Mesenchymal stem cell (in vitro differentiated cells and primary cell): ENCODE measurements around the gene ELMO1.

Experiments
- DNase-seq: peaks from one replicate; pipeline ENCODE4 v3.0.0-alpha.2; 2013
- H2AFZ ChIP-seq: one replicate; pipeline ENCODE4 v1.6.1; 2013; ENCODE audit warnings: low read depth, mild to moderate bottlenecking, control low read depth, inconsistent platforms, low read length, moderate library complexity
- H2AK5ac ChIP-seq: 2 replicates; pipeline ENCODE4 v1.6.1; 2013; ENCODE audit warnings: low read length, moderate library complexity, mild to moderate bottlenecking, inconsistent platforms; ENCODE audit not compliant: severe bottlenecking
- H2BK120ac ChIP-seq: one replicate; pipeline ENCODE4 v1.6.1; 2013; ENCODE audit warnings: low read depth, mild to moderate bottlenecking, inconsistent platforms, low read length, moderate library complexity
- H2BK12ac ChIP-seq, 2 experiments: one replicate each; pipeline ENCODE4 v1.6.1; 2013; ENCODE audit warnings: inconsistent platforms in 2 of 2, low read length in 2 of 2, mild to moderate bottlenecking in 2 of 2, moderate library complexity in 2 of 2, control low read depth in 1 of 2
- H2BK15ac ChIP-seq: one replicate; pipeline ENCODE4 v1.6.1; 2013; ENCODE audit warnings: mild to moderate bottlenecking, low read depth, inconsistent platforms; ENCODE audit not compliant: poor library complexity, severe bottlenecking
- H2BK5ac ChIP-seq: 2 replicates; pipeline ENCODE4 v1.6.1; 2013; ENCODE audit warnings: low read depth, mild to moderate bottlenecking, low read length, control low read depth, inconsistent platforms; ENCODE audit not compliant: poor library complexity, severe bottlenecking
- H3K14ac ChIP-seq, 2 experiments: one replicate each; pipeline ENCODE4 v1.6.1; 2013; ENCODE audit warnings: inconsistent platforms in 2 of 2, low read length in 2 of 2, control low read depth in 1 of 2, mild to moderate bottlenecking in 1 of 2, moderate library complexity in 1 of 2
- H3K18ac ChIP-seq, 2 experiments: one replicate each; pipeline ENCODE4 v1.6.1; 2013; ENCODE audit warnings: inconsistent platforms in 2 of 2, low read length in 2 of 2, control low read depth in 1 of 2, low read depth in 1 of 2, mild to moderate bottlenecking in 1 of 2
- H3K23ac ChIP-seq, 2 experiments: one replicate each; pipeline ENCODE4 v1.6.1; 2013; ENCODE audit warnings: inconsistent platforms in 2 of 2, low read length in 2 of 2, mild to moderate bottlenecking in 2 of 2, moderate library complexity in 2 of 2, control low read depth in 1 of 2
- H3K27ac ChIP-seq: 2 replicates; pipeline ENCODE4 v1.5.1; 2013; ENCODE audit warnings: mild to moderate bottlenecking, moderate library complexity, low read length, control low read depth, inconsistent platforms; ENCODE audit not compliant: poor library complexity, severe bottlenecking
- H3K27me3 ChIP-seq, 2 experiments: 2 replicates each; pipeline versions ENCODE4 v1.6.1 to v1.7.0; 2013; ENCODE audit warnings: low read length in 2 of 2, mild to moderate bottlenecking in 2 of 2, moderate library complexity in 2 of 2, control low read depth in 1 of 2, inconsistent platforms in 1 of 2; ENCODE audit not compliant: control insufficient read depth in 1 of 2, insufficient read depth in 1 of 2
- H3K36me3 ChIP-seq, 2 experiments: 2 replicates each; pipeline versions ENCODE4 v1.6.1 to v1.7.0; 2013; ENCODE audit warnings: low read length in 2 of 2, control low read depth in 1 of 2, inconsistent platforms in 1 of 2, low read depth in 1 of 2, mild to moderate bottlenecking in 1 of 2; ENCODE audit not compliant: insufficient read depth in 2 of 2, control insufficient read depth in 1 of 2
- H3K4ac ChIP-seq, 2 experiments: one replicate each; pipeline ENCODE4 v1.6.1; 2013; ENCODE audit warnings: inconsistent platforms in 2 of 2, low read length in 2 of 2, mild to moderate bottlenecking in 2 of 2, moderate library complexity in 2 of 2, control low read depth in 1 of 2, low read depth in 1 of 2
- H3K4me1 ChIP-seq: 2 replicates; pipeline ENCODE4 v1.6.1; 2013; ENCODE audit warnings: low read depth, low read length, control low read depth; ENCODE audit not compliant: control insufficient read depth, insufficient read depth
- H3K4me2 ChIP-seq: 2 replicates; pipeline ENCODE4 v1.6.1; 2013; ENCODE audit warnings: low read length, mild to moderate bottlenecking, inconsistent platforms; ENCODE audit not compliant: poor library complexity, severe bottlenecking
- H3K4me3 ChIP-seq, 2 experiments: 2 replicates each; pipeline versions ENCODE4 v1.5.1 to v1.7.0; 2013; ENCODE audit warnings: low read length in 2 of 2, mild to moderate bottlenecking in 2 of 2, control low read depth in 1 of 2, low read depth in 1 of 2; ENCODE audit not compliant: insufficient read depth in 1 of 2
- H3K79me1 ChIP-seq: replicated peaks from 2 replicates; pipeline ENCODE4 v1.6.1; 2013; ENCODE audit warnings: mild to moderate bottlenecking, control low read depth, low read length, inconsistent platforms; ENCODE audit not compliant: poor library complexity, severe bottlenecking
- H3K9ac ChIP-seq: 2 replicates; pipeline ENCODE4 v1.7.0; 2013; ENCODE audit warnings: mild to moderate bottlenecking, low read length, moderate library complexity
- H3K9me3 ChIP-seq: 2 replicates; pipeline ENCODE4 v1.7.0; 2013; ENCODE audit warnings: mild to moderate bottlenecking, low read length; ENCODE audit not compliant: control insufficient read depth
- H4K8ac ChIP-seq: one replicate; pipeline ENCODE4 v1.6.1; 2013; ENCODE audit warnings: inconsistent platforms, mild to moderate bottlenecking, low read length, moderate library complexity
- H4K91ac ChIP-seq: one replicate; pipeline ENCODE4 v1.6.1; 2013; ENCODE audit warnings: mild to moderate bottlenecking, low read length, inconsistent platforms
- WGBS: methylation state at CpG from one replicate; pipeline ENCODE4 v1.1.7; 2013; ENCODE audit warnings: mixed read lengths; 5-methylcytosine and 5-hydroxymethylcytosine counted together

The ELMO1 gene

GRCh38 chr7:37070471-37070870, 378.2 kb downstream of the ELMO1 start:
- H3K27ac ChIP-seq = no peak overlapping the region
- H3K27me3 ChIP-seq = no peaks in the 10 kb centered on the region
- H3K4me2 ChIP-seq = no peak overlapping the region
- no peak overlapping the region for H2BK15ac ChIP-seq
- no peak overlapping the region for H2BK5ac ChIP-seq
- H2AK5ac ChIP-seq = no peak overlapping the region
- no peak overlapping the region for H3K18ac ChIP-seq
- no peak overlapping the region for H3K4me3 ChIP-seq
- H2AFZ ChIP-seq = no peak overlapping the region
- no peak for DNase-seq
- no peaks in the 10 kb centered on the region for H3K36me3 ChIP-seq
- no peak overlapping the region for H3K14ac ChIP-seq
- H2BK120ac ChIP-seq = no peak overlapping the region
- no peaks in the 10 kb centered on the region for H3K79me1 ChIP-seq
- no peak overlapping the region for H3K4ac ChIP-seq
- 59% methylated on average over 2 of the region's 3 CpGs for WGBS
- H2BK12ac ChIP-seq = no peak overlapping the region
- H3K23ac ChIP-seq = no peak overlapping the region
- no peaks in the 10 kb centered on the region for H3K9me3 ChIP-seq
- H4K8ac ChIP-seq = no peak overlapping the region
- H4K91ac ChIP-seq = peak overlapping the region; percentile 50
- no peak overlapping the region for H3K9ac ChIP-seq
- no peaks in the 10 kb centered on the region for H3K4me1 ChIP-seq

DNA sequence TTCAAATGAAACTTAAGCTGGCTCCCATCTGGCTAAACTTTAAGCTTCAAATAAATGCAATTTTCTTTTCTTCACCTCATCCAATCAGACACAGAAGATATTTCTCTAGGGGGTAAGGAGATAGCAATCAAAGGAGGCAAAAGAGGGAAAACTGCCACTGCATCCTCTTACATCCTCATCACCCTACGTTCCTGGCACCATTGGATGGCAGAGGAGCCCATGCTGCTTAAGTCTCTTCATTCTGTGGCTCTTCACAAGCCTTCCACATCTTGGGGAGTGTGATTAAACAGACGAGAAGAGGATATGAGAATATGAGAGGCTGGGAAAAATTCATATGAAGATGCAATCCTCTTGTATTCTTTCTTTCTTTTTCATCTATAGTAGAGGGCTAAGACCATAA, 378.6 kb downstream of the ELMO1 start:
- no peak overlapping the region for H3K27ac ChIP-seq
- no peak overlapping the region for H2AK5ac ChIP-seq
- H2BK5ac ChIP-seq = no peak overlapping the region
- H3K9me3 ChIP-seq = no peaks in the 10 kb centered on the region
- H3K4me3 ChIP-seq = no peak overlapping the region
- no peak overlapping the region for H2BK120ac ChIP-seq
- no peak overlapping the region for H3K9ac ChIP-seq
- no peaks in the 10 kb centered on the region for H3K27me3 ChIP-seq
- no peaks in the 10 kb centered on the region for H3K79me1 ChIP-seq
- WGBS = no CpG with 5 or more reads among the region's 2 CpGs
- H3K23ac ChIP-seq = no peak overlapping the region
- H4K91ac ChIP-seq = no peak overlapping the region
- no peak overlapping the region for H3K18ac ChIP-seq
- no peaks in the 10 kb centered on the region for H3K4me1 ChIP-seq
- no peak overlapping the region for H3K4me2 ChIP-seq
- no peak overlapping the region for H2AFZ ChIP-seq
- no peak overlapping the region for H3K4ac ChIP-seq
- no peak overlapping the region for H2BK15ac ChIP-seq
- H4K8ac ChIP-seq = no peak overlapping the region
- H3K14ac ChIP-seq = no peak overlapping the region
- H2BK12ac ChIP-seq = no peak overlapping the region
- no peaks in the 10 kb centered on the region for H3K36me3 ChIP-seq
- DNase-seq = no peak

DNA sequence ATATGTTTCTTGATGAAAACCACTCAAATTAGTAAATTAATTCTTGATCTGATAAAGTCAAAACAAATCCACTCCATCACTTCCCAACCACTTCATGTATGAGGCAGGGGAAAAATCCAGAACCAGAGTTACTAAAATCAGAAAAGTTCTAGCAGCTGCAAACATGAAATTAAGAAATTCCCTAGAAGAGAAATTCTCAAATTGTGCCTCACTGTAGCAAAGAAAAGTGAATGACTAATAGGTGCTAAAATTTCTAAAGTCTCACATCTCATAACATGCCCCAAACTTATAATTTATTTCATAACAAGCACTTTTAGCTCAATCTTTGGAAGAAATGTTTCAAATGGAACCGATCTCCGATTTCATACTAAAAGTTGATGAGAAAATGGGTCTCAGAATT, 379.3 kb downstream of the ELMO1 start:
- Histone ChIP-seq H3K79me1 (no peaks in the 10 kb centered on the region), H3K14ac (no peak overlapping the region), H3K36me3 (no peaks in the 10 kb centered on the region), H3K9ac (no peak overlapping the region), H2AFZ (no peak overlapping the region), H2BK12ac (no peak overlapping the region), H3K4me1 (no peaks in the 10 kb centered on the region), H3K23ac (no peak overlapping the region), H2BK120ac (no peak overlapping the region), H3K27ac (no peak overlapping the region), H3K4me3 (no peak overlapping the region), H2AK5ac (no peak overlapping the region), H4K91ac (no peak overlapping the region), H3K4me2 (no peak overlapping the region), H2BK5ac (no peak overlapping the region), H3K27me3 (no peaks in the 10 kb centered on the region), H3K4ac (no peak overlapping the region), H3K18ac (no peak overlapping the region), H2BK15ac (no peak overlapping the region), H3K9me3 (no peaks in the 10 kb centered on the region), H4K8ac (no peak overlapping the region)
- DNase-seq = no peak
- no CpG with 5 or more reads among the region's 2 CpGs for WGBS

DNA sequence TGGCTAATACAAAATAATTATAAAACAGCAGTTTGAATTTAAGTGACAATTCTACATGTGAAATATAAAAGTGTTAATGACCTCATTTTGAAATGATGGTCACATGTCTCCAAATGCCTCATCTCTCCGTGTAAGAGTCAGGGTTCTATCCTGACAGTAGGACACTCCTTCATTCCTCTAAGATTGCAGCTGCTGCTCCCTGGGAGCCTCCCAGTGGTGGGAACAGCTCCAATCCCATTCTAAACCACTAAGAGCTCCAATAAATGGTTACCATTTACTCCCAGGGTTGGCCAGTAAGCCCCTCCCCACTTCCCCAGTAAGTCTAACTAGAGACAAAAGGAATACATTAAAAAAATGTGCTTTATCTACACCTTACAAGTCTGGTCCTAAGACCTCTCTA, 379.8 kb downstream of the ELMO1 start:
- H2AFZ ChIP-seq = no peak overlapping the region
- no peak overlapping the region for H3K23ac ChIP-seq
- no peaks in the 10 kb centered on the region for H3K4me1 ChIP-seq
- H3K27me3 ChIP-seq = no peaks in the 10 kb centered on the region
- H4K8ac ChIP-seq = no peak overlapping the region
- no peak overlapping the region for H2BK15ac ChIP-seq
- no peak overlapping the region for H3K14ac ChIP-seq
- H3K4ac ChIP-seq = no peak overlapping the region
- no peak overlapping the region for H3K18ac ChIP-seq
- H4K91ac ChIP-seq = no peak overlapping the region
- no peak overlapping the region for H2BK120ac ChIP-seq
- H3K36me3 ChIP-seq = no peaks in the 10 kb centered on the region
- DNase-seq = no peak
- no peaks in the 10 kb centered on the region for H3K79me1 ChIP-seq
- H3K27ac ChIP-seq = no peak overlapping the region
- no peak overlapping the region for H2BK12ac ChIP-seq
- H3K4me2 ChIP-seq = no peak overlapping the region
- 18% methylated on average over 1 of the region's 1 CpG for WGBS
- no peaks in the 10 kb centered on the region for H3K9me3 ChIP-seq
- H2AK5ac ChIP-seq = no peak overlapping the region
- no peak overlapping the region for H3K9ac ChIP-seq
- H3K4me3 ChIP-seq = no peak overlapping the region
- H2BK5ac ChIP-seq = no peak overlapping the region
